AG09309 (cell line): Measurements from ENCODE around the gene QRICH2.

Experiments used
- DNase-seq: peaks from one replicate; pipeline ENCODE4 v3.0.0-alpha.2; 2010; ENCODE audit warnings: low read depth
- H3K4me3 ChIP-seq: 2 replicates; pipeline ENCODE4 v1.5.1; 2011; ENCODE audit warnings: mild to moderate bottlenecking, low read depth, low read length, moderate library complexity; ENCODE audit not compliant: control insufficient read depth
- TF ChIP-seq, protein P1 (sequence below): IDR thresholded peaks from 2 replicates; pipeline ENCODE4 v1.5.1; 2011; ENCODE audit warnings: mild to moderate bottlenecking, low read depth, low read length, inconsistent platforms; ENCODE audit not compliant: insufficient read depth, control insufficient read depth; ENCODE audit errors: missing control alignments

QRICH2 gene

DNA sequence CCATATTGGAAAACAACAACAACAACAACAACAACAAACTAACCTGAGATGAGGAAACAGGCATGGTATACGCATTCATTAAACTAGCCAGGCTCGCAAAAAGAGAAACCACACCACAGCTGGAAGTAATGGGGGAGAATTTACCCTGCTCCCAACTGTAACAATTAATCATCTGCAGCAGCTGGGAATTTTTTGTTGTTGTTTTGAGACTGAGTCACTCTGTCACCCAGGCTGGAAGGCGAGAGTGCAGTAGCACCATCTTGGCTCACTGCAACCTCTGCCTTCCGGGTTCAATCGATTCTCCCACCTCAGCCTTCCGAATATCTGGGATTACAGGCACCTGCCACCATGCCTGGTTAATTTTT lies 29.3 kb upstream of the QRICH2 start:
- no peak overlapping the region for H3K4me3 ChIP-seq
- DNase-seq: no peak
- TF ChIP-seq, protein P1, sequence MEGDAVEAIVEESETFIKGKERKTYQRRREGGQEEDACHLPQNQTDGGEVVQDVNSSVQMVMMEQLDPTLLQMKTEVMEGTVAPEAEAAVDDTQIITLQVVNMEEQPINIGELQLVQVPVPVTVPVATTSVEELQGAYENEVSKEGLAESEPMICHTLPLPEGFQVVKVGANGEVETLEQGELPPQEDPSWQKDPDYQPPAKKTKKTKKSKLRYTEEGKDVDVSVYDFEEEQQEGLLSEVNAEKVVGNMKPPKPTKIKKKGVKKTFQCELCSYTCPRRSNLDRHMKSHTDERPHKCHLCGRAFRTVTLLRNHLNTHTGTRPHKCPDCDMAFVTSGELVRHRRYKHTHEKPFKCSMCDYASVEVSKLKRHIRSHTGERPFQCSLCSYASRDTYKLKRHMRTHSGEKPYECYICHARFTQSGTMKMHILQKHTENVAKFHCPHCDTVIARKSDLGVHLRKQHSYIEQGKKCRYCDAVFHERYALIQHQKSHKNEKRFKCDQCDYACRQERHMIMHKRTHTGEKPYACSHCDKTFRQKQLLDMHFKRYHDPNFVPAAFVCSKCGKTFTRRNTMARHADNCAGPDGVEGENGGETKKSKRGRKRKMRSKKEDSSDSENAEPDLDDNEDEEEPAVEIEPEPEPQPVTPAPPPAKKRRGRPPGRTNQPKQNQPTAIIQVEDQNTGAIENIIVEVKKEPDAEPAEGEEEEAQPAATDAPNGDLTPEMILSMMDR: no peak

DNA sequence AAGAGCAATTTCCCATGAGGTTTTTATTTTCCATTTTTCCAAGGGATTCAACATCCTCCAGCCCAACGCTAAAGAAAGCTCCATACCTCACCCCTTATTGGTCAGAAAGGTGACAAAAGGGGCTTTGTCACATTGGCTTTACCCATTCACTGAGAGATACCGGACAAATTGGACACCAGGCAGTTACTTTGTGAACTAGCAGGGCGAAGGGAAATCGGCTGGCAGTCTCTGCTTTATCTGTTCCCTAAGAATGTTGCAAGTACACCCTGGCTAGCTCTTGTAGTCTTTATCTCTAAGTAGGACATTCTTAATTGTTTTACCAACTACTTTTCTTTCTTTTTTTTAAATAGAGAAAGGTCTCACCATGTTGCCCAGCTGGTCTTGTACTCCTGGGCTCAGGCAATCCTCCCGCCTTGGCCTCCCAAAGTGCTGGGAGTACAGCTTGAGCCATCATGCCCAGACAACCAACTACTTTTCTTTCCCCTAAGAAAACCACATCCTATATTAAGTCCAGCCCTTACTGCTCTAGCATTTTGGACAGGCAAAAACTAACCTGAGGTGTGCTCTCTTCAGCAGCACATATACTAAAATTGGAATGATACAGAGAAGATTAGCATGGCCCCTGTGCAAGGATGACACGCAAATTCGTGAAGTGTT lies 28.8 kb upstream of the QRICH2 start:
- no peak for DNase-seq
- TF ChIP-seq, protein P1: no peak
- H3K4me3 ChIP-seq: no peak overlapping the region

DNA sequence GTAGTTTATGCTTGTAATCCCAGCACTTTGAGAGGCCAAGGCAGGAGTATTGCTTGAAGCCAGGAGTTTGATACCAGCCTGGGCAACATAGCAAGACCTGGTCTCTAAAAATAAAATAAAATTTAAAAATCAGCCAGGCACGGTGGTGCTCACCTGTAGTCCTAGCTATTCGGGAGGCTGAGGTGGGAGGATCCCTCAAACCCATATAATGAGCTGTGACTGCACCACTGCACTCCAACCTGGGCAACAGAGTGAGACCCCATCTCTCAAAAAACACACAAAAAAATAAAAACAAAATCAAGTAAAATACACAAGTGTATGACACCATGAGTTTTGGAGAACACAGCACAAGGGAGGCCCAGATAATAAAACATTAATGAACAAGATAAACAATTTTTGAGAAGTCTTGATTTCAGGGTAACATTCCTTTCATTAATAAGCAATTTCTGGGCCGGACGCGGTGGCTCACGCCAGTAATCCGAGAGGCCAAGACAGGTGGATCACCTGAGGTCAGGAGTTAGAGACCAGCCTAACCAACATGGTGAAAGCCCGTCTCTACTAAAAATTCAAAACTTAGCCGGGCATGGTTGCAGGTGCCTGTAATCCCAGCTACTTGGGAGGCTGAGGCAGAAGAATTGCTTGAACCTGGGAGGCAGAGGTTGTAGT lies 27.8 kb upstream of the QRICH2 start:
- H3K4me3 ChIP-seq: no peak overlapping the region
- no peak for DNase-seq
- TF ChIP-seq, protein P1: no peak

GRCh38 chr17:76333673-76334505 lies 25.8 kb upstream of the QRICH2 start:
- TF ChIP-seq, protein P1: no peak
- DNase-seq: no peak

DNA sequence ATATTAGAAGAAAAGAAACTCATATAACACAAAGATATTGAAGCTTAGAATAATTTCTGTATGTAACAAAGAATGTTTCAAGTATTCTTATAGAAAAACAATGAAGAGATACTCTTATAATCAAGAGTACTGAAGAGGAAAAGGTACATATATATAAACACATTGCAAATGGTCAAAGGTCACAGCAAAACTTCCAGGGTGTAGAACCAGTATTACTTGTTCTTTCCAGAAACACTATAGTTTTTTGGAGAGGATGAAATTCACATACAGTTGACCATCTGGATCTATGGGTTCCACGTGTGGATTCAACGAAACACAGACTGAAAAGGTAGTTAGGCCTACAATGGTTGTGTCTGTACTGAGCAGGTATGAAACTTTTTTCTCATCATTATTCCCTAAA lies 23.0 kb upstream of the QRICH2 start:
- no peak for DNase-seq
- no peak overlapping the region for H3K4me3 ChIP-seq
- TF ChIP-seq, protein P1: no peak

More at GRCh38 chr17:76333673-76334505, 25.8 kb upstream of the QRICH2 start:
- no peak overlapping the region for H3K4me3 ChIP-seq

GRCh38 chr17:76329664-76330063 lies 21.6 kb upstream of the QRICH2 start:
- no peak overlapping the region for H3K4me3 ChIP-seq
- TF ChIP-seq, protein P1: no peak
- no peak for DNase-seq
